ENCODE results near the gene PABPN1L.

The PABPN1L gene

DNA sequence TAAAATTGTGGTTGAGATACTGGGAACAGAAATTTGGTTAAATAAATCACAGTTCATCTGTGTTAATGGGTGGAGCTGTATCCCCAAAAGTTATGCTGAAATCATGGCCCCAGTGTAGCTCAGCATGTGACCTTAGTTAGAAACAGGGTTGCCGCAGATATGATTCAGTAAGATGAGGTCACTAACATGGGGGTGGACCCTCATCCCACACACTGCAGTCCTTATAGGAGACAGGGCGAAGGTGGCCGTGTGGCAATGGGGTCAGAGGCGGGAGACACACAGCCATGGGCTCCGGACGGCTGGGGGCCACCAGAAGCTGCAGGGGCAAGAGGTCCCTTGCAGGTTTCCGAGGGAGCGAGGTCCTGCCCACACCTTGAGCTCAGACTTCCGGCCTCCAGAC is 20.4 kb downstream of the PABPN1L start:
- DNase-seq: no peak

- DNase-seq: no peak
These were observed 21.9 kb downstream of the PABPN1L start for GRCh38 chr16:88844419-88845036.

DNA sequence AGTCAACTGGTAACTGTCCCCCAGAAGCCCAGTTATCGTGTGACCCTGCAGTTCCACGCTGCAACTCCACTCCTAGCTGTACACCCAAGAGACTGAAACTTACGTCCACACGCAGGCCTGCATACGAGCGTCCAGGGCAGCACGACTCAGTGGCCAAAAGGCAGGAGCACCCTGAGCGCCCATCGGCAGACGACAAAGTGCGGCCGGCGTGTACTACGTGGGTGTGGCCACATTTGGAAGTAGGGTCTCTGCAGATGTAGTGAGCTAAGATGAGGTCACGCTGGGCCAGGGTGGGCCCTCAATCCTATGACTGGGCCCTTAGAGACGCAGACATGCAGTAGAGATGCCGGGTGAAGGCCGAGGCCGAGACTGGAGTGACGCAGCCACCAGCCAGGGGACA is 23.2 kb downstream of the PABPN1L start:
- DNase-seq: no peak

GRCh38 chr16:88842806-88843205 is 23.7 kb downstream of the PABPN1L start:
- DNase-seq: no peak

DNA sequence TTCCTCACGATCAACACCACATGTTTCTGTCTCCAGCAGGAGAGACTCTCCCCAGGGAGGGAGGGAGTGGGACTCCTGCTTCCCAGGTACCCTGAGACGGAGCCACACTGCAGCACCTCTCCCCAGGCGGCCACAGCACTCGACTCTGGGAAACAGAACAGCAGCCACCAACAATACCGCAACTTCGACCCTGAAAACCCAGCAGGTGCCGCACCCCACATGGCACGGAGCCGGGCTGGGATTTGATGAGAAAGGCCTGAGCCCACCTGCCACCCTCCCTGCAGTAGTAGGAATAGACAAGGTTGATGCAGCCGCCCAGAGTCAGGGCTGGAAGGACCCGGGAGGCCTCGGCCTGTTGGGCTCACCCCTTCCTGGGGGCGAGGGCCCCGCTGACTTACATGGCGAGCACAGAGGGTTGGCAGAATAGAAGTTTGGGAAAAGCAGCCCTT is 24.1 kb downstream of the PABPN1L start:
- DNase-seq: no peak

DNA sequence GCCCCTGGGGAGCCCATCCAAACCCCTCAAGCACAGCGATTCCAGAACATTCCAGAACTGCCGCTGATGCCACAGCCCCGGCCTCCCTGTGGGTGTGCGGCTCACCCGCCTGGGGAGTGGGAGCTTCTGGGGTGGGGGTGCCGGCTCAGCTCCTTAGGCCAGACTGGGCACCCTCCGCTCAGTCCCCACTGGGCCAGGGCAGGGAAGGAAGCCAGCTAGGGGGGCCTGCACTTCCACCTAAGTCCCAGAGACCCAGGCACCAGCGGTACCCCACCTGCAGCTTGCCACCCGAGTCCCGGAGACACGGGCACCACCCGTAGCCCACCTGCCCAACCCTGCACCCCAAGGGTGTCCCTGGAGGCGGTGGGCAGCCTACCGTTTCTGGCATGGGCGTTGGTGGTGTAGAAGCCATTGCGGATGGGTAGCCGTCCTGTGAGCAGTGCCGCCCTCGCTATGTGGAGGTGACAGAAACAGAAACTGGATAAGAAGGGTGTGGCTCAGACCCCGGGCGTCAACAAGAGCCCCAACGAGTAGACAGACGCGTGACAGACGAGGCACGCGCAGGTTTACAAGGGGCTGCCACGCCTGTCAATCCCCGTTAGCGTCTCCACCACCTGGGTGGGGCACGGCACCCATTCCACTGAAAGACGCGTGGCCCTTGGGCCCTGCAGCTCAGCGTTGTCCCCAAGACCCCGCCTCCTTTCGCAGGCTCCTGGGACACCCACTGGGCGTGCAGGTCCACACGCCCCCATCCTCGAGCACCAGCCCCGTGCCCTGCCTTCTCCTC is 24.7 kb downstream of the PABPN1L start:
- no peak for DNase-seq

- no peak for DNase-seq
These were observed 25.8 kb downstream of the PABPN1L start for GRCh38 chr16:88840600-88841215.

- DNase-seq: no peak
These were observed 26.5 kb downstream of the PABPN1L start for GRCh38 chr16:88839745-88840599.

DNA sequence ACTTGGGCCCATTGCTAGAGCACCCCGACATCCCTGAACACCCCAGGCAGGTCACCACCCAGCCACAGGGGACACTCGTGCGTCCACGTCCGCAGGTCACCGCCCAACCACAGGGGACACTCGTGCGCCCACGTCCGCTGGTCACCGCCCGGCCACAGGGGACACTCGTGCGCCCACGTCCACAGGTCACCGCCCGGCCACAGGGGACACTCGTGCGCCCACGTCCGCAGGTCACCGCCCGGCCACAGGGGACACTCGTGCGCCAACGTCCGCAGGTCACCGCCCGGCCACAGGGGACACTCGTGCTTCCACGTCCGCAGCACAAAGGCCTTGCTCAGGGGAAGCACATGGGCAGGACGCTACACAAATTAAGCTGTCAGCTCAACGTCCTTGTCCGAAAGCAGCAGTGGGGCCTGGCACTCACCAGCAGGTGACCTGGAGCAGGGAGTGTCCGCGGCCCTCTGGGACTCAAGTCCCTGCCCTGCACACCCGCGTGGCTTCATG is 27.4 kb downstream of the PABPN1L start:
- no peak for DNase-seq

DNA sequence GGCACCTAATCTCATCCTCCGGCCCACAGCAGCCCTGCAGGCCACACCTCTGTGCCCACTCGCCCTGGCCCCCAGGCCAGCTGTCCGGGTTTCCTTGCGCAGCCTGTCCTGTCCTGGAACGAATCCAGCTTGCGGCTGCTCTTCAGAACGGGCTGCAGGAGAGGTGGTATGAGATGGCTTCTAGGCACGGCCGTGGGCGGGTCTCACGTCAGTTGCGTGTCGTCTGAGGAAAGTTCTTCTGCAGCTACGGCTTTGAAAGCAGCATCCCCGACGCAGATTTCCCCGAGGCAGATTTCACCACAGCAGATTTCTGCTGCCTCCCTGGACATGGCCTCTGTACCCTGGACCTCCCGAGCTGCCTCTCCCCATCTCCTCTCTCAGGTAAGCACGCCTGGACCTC is 27.9 kb downstream of the PABPN1L start:
- DNase-seq: no peak

DNA sequence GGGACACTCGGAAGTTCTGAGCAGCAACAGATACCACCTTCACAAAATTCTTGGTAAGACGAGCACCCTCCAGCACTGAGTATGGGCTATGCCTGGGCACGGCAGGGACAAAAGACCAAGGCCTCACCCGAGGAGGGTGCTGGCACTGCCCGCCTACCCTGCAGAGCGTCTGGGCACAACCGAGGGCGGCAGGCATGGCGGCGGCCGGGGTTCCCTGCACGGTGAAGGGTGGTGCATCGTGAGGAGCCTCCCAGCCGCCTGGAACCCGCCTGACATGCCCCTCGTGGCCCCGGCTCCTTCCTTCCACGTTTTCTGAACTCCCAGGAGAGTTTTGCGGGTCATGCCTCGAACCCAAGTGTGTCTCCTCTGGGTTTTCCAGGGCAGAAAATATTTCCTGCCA is 28.7 kb downstream of the PABPN1L start:
- DNase-seq: no peak

GRCh38 chr16:88836791-88837190 is 29.7 kb downstream of the PABPN1L start:
- no peak for DNase-seq

DNA sequence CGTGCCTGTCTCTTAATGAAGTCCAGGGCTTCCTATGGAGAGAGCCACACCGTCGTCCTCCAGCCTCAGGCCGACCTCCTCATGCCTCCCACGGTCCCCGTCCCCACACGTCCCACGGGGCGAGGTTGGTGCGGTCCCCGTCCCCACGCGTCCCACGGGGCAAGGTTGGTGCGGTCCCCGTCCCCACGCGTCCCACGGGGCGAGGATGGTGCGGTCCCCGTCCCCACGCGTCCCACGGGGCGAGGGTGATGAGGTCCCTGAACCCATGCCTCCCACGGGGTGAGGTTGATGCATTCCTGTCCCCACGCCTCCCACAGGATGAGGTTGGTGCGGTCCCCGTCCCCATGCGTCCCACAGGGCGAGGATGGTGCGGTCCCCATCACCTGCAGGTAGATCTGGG is 30.6 kb downstream of the PABPN1L start:
- no peak for DNase-seq

DNA sequence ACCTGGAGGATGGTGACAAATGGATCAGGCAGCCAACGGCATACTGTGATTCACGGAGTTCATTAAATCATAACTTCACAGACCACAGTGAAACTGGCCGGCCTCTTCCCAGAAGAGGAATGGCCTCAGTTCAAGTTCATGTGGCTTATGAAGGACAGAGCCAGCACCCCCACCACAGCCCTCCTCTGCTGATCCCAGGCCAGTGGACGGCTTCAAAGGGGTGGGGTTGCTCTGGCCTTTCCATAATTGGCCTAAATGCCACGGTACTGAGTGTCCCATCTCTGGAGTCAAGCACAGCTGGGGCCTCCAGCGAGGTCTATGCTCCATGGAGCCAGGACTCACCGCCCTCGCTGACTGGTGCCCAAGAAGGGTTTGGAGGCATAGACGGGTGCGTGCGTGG is 31.1 kb downstream of the PABPN1L start:
- DNase-seq: no peak

GRCh38 chr16:88834670-88835069 is 31.8 kb downstream of the PABPN1L start:
- no peak for DNase-seq

DNA sequence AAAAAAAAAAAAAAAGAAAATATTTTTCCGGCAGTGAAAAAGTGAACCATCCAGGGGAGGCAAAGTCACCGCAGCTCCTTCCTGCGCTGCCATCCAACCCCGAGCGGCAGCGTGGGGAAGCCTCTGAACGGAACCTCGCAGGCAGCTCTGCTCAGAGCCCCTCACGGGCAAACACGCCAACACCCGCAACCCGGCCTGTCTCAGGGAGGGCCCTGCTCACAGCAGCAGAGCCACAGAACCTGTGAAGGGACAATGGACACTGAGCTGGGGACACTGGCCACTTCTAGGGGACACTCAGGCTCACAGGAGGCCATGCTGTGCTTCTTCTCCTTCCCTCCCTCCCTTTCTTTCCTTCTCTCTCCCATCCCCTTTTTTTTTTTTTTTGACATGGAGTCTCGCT is 33.4 kb downstream of the PABPN1L start:
- no peak for DNase-seq

DNA sequence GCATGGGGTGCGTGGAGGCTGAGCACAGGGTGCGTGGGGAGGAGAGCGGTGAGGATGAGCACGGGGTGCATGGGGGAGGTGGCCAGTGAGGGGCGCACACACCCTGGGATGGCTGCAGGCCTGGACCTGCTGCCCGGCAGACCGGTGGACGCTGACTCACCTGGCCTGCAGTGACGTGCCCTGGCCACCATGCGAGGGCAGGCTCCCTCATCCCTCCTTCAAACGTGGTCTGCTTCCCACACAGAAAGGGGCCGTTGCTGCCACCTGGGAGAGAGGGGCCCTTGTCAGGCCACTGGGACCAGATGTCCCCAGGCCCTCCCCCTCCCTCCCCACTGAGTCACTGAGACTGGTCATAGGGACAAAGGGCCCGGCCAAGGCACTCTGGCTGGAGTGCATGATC is 34.6 kb downstream of the PABPN1L start:
- no peak for DNase-seq

- DNase-seq: no peak
These were observed 35.7 kb downstream of the PABPN1L start for GRCh38 chr16:88830783-88831182.

- DNase-seq: no peak
These were observed 36.2 kb downstream of the PABPN1L start for GRCh38 chr16:88830258-88830657.

DNA sequence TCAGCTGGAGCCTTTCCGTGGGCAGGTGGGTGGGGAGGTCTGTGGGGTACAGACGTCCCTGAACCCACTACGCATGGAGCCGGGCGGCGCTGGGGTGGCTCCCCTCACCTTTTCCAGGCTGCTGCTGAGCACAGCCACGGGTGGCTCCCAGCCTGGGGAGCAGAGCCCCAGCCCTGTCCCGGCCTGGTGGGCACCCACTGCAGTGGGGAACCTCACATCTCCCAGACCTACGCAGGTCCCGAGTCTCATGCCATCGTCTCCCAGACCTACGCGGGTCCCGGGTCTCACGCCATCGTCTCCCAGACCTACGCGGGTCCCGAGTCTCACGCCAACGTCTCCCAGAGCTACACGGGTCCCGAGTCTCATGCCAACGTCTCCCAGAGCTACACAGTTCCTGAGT is 37.7 kb downstream of the PABPN1L start:
- no peak for DNase-seq

- no peak for DNase-seq
These were observed 38.7 kb downstream of the PABPN1L start for GRCh38 chr16:88827727-88828126.

GRCh38 chr16:88826070-88826840 is 40.2 kb downstream of the PABPN1L start:
- no peak for DNase-seq

All from Kasumi-1 (cell line).